K562 (cell line): ENCODE data around the gene MPHOSPH8. TPM values are rescaled to one million over a fixed set of nuclear protein-coding genes. Genes with fewer than 3 reads are reported as not detected.

Experiments
- ATAC-seq: fragments of 200-7000 bp; cut with Tn5 transposase; 3 replicates; pipeline ENCODE4 v1.9.1; 2020; ENCODE audit warnings: moderate library complexity
- BruUV-seq: library from RNA; stranded (reverse); fragments of 400-500 nt; replicated peaks from 2 replicates; lab custom pipeline; 2021; lab: Mats Ljungman, UMichigan
- CTCF ChIA-PET: fragments of 300-600 bp; formaldehyde crosslinking; extraction: SDS; loops from one replicate; lab custom pipeline; 2021; ENCODE audit warnings: low intra/inter-chr PET ratio; lab: Yijun Ruan, JAX
- POLR2A ChIA-PET: fragments of 300-600, 350-650 bp; sonication (Branson Sonifier 250); formaldehyde crosslinking; extraction: SDS; loops from one replicate; lab custom pipeline; 2021; ENCODE audit warnings: antibody characterized with exemption, inconsistent platforms; lab: Yijun Ruan, JAX
- DNase-seq, 4 experiments: peaks; one replicate each; pipeline versions ENCODE4 v3.0.0 to v3.0.0-alpha.2; 2011 to 2018; ENCODE audit warnings: low spot score in 3 of 4, mixed read lengths in 3 of 4; ENCODE audit errors: extremely low read depth in 1 of 4
- FAIRE-seq: peaks from 2 replicates; lab custom pipeline; 2011; peaks lifted over from hg19 to GRCh38; lab: Jason Lieb, UNC
- H2AFZ ChIP-seq: 2 replicates; pipeline ENCODE4 v1.6.0; 2011; ENCODE audit warnings: low read depth, low read length, control low read depth, inconsistent platforms
- H3K27ac ChIP-seq: fragments of 200-600 bp; 3 replicates; pipeline ENCODE4 v1.8.0; 2011; ENCODE audit warnings: low read depth, mild to moderate bottlenecking, control low read depth, inconsistent platforms, low read length, moderate library complexity, mixed read lengths; ENCODE audit errors: extremely low read depth
- H3K27me3 ChIP-seq, 2 experiments: fragments of 300-600 bp in 1 of 2; 2 replicates in 1 of 2; 3 replicates in 1 of 2; pipeline versions ENCODE4 v1.6.0 to v1.8.0; 2011; ENCODE audit warnings: inconsistent platforms in 2 of 2, low read length in 2 of 2, mild to moderate bottlenecking in 1 of 2, mixed read lengths in 1 of 2, moderate library complexity in 1 of 2; ENCODE audit not compliant: control insufficient read depth in 2 of 2, insufficient read depth in 2 of 2
- H3K36me3 ChIP-seq: fragments of 300-600 bp; 3 replicates; pipeline ENCODE4 v1.8.0; 2011; ENCODE audit warnings: mild to moderate bottlenecking, low read length, inconsistent platforms; ENCODE audit not compliant: control insufficient read depth, insufficient read depth
- H3K4me1 ChIP-seq, 2 experiments: fragments of 200-600 bp in 1 of 2; replicated peaks in 1 of 2; 2 replicates in 1 of 2; 3 replicates in 1 of 2; pipeline versions ENCODE4 v1.5.1 to v1.8.0; 2011; ENCODE audit warnings: inconsistent platforms in 2 of 2, low read length in 2 of 2, mild to moderate bottlenecking in 1 of 2, mixed read lengths in 1 of 2, moderate library complexity in 1 of 2; ENCODE audit not compliant: control insufficient read depth in 2 of 2, insufficient read depth in 2 of 2
- H3K4me2 ChIP-seq: 2 replicates; pipeline ENCODE4 v1.6.1; 2011; ENCODE audit warnings: low read length, control low read depth, inconsistent platforms, mixed read lengths; ENCODE audit not compliant: insufficient read depth
- H3K4me3 ChIP-seq: fragments of 200-600 bp; sonication (generic), shearing (Covaris generic); 2 replicates; pipeline ENCODE4 v1.5.1; 2016; ENCODE audit warnings: control low read depth, inconsistent platforms
- H3K79me2 ChIP-seq: fragments of 200-600 bp; 3 replicates; pipeline ENCODE4 v1.8.0; 2011; ENCODE audit warnings: low read length, inconsistent platforms; ENCODE audit not compliant: control insufficient read depth, insufficient read depth
- H3K9ac ChIP-seq, 2 experiments: 2 replicates each; pipeline versions ENCODE4 v1.6.0 to v1.6.1; 2011; ENCODE audit warnings: low read depth in 2 of 2, low read length in 2 of 2, control low read depth in 1 of 2, inconsistent platforms in 1 of 2, mild to moderate bottlenecking in 1 of 2, mixed read lengths in 1 of 2; ENCODE audit not compliant: insufficient read depth in 1 of 2
- H3K9me1 ChIP-seq: one replicate; pipeline ENCODE4 v1.6.0; 2011; ENCODE audit warnings: inconsistent platforms, mild to moderate bottlenecking, low read length, moderate library complexity; ENCODE audit not compliant: control insufficient read depth, insufficient read depth
- H3K9me3 ChIP-seq: replicated peaks from 2 replicates; pipeline ENCODE4 v1.5.1; 2011; ENCODE audit warnings: low read depth, low read length, inconsistent platforms; ENCODE audit not compliant: control insufficient read depth, insufficient read depth
- H4K20me1 ChIP-seq: replicated peaks from 2 replicates; pipeline ENCODE4 v1.6.1; 2011; ENCODE audit warnings: low read length, inconsistent platforms, mixed read lengths; ENCODE audit not compliant: control insufficient read depth, insufficient read depth
- ELF2 ChIP-seq: fragments of 250-450 bp; sonication (Bioruptor Pico); IDR thresholded peaks from 2 replicates; pipeline ENCODE4 v1.5.0; 2021; ENCODE audit warnings: mild to moderate bottlenecking
- FOS ChIP-seq: IDR thresholded peaks from 3 replicates; pipeline ENCODE4 v1.6.1; 2011; ENCODE audit not compliant: insufficient read length; ENCODE audit errors: extremely low read depth
- FOXA1 ChIP-seq: fragments of 450-650 bp; IDR thresholded peaks from 2 replicates; pipeline ENCODE4 v1.6.1; 2016; ENCODE audit warnings: mild to moderate bottlenecking, borderline replicate concordance
- HMG20B ChIP-seq: fragments of 250-450 bp; sonication (Bioruptor Pico); IDR thresholded peaks from 2 replicates; pipeline ENCODE4 v1.5.0; 2021; ENCODE audit warnings: mild to moderate bottlenecking
- KLF10 ChIP-seq: fragments of 250-450 bp; sonication (Bioruptor Pico); IDR thresholded peaks from 2 replicates; pipeline ENCODE4 v1.6.1; 2021; ENCODE audit warnings: matching md5 sums
- MXI1 ChIP-seq: IDR thresholded peaks from 2 replicates; pipeline ENCODE4 v1.6.1; 2011; ENCODE audit warnings: low read depth, mild to moderate bottlenecking, improper control_type of control experiment, low read length
- POLR2AphosphoS5 ChIP-seq: IDR thresholded peaks from 2 replicates; pipeline ENCODE4 v1.6.1; 2011; ENCODE audit warnings: mild to moderate bottlenecking, low read depth, low read length, moderate library complexity; ENCODE audit not compliant: control insufficient read depth, insufficient read depth
- RBM22 ChIP-seq: fragments of 200-400 bp; formaldehyde crosslinking; IDR thresholded peaks from 2 replicates; pipeline ENCODE4 v1.6.1; 2018; ENCODE audit warnings: low read length, low read depth; ENCODE audit not compliant: poor library complexity, severe bottlenecking
- RUNX1 ChIP-seq: sonication (generic); IDR thresholded peaks from 2 replicates; pipeline ENCODE4 v1.6.1; 2016; ENCODE audit warnings: antibody characterized with exemption, low read depth
- SAFB ChIP-seq: fragments of 200-400 bp; formaldehyde crosslinking; IDR thresholded peaks from 2 replicates; pipeline ENCODE4 v1.6.1; 2017; ENCODE audit warnings: low read depth, low read length, borderline replicate concordance
- SP1 ChIP-seq: sonication (generic); formaldehyde crosslinking; IDR thresholded peaks from 2 replicates; pipeline ENCODE4 v1.8.1; 2022; ENCODE audit warnings: mild to moderate bottlenecking, missing genetic modification reagents
- TGIF2 ChIP-seq: sonication (generic); formaldehyde crosslinking; IDR thresholded peaks from 2 replicates; pipeline ENCODE4 v1.8.1; 2022; ENCODE audit warnings: mild to moderate bottlenecking, missing genetic modification reagents, moderate library complexity
- ZBTB12 ChIP-seq: fragments of 250-450 bp; sonication (Bioruptor Pico); IDR thresholded peaks from 2 replicates; pipeline ENCODE4 v1.4.0; 2020
- ZMIZ1 ChIP-seq, 2 experiments: fragments of 150-350 bp in 1 of 2; IDR thresholded peaks; 2 replicates each; pipeline ENCODE4 v1.6.1; 2012 to 2016; ENCODE audit warnings: low read depth in 2 of 2, low read length in 2 of 2, mild to moderate bottlenecking in 1 of 2, moderate library complexity in 1 of 2
- ZNF280A ChIP-seq: fragments of 450-650 bp; IDR thresholded peaks from 2 replicates; pipeline ENCODE4 v1.6.1; 2018; ENCODE audit warnings: mild to moderate bottlenecking, low read depth; ENCODE audit not compliant: partially characterized antibody
- ZNF77 ChIP-seq: fragments of 250-450 bp; sonication (Bioruptor Pico); IDR thresholded peaks from 2 replicates; pipeline ENCODE4 v1.5.0; 2020
- WGBS: fragments of 100-300 bp; shearing (Covaris generic); methylation state at CpG from one replicate; pipeline ENCODE4 v1.1.6; 2016; ENCODE audit warnings: low coverage, mixed read lengths; ENCODE audit not compliant: insufficient coverage; ENCODE audit errors: missing lambda C conversion rate; 5-methylcytosine and 5-hydroxymethylcytosine counted together
- in situ Hi-C: fragments of 300-500 bp; cut with MboI; formaldehyde crosslinking; loops from 4 replicates; pipeline ENCODE4 v1.15.0; 2018; ENCODE audit warnings: inconsistent platforms, mixed read lengths
- intact Hi-C: fragments of 100-400 bp; cut with micrococcal nuclease; formaldehyde crosslinking; loops from 2 replicates; pipeline ENCODE4 v1.14.2; 2022
- polyA plus RNA-seq, 8 experiments: library from polyadenylated mRNA; depleted of rRNA in 4 of 8; stranded (reverse) in 5 of 8; unstranded in 3 of 8; fragments of >200 nt; fragmentation: Nextera tagmentation in 2 of 8; fragmentation: Illumina TruSeq in 1 of 8; extraction: Ambion mirVana in 2 of 8; extraction: Trizol in 1 of 8; gene quantifications; 2 replicates each; pipeline versions ENCODE4 v1.2.1 to v1.2.3, GENCODE V29; 2011 to 2014; ENCODE audit warnings: inconsistent platforms in 1 of 8, missing spikeins in 1 of 8
- total RNA-seq, 7 experiments: library from RNA; depleted of rRNA in 6 of 7; stranded (reverse); fragments of >200 nt in 6 of 7; fragmentation: Illumina TruSeq in 2 of 7; extraction: Trizol in 2 of 7; gene quantifications; 2 replicates each; pipeline versions ENCODE4 v1.2.1 to v1.2.3, GENCODE V29; 2011 to 2021; ENCODE audit warnings: low replicate concordance in 1 of 7

MPHOSPH8 gene
- total and polyA plus RNA-seq, 9 of the 15 experiments (the other 6 are each of a cell fraction or from before 2014, with no cell fraction given), result 10.3 to 24.8 (median 16.6) TPM

GRCh38 chr13:19680751-19681150, 47.3 kb downstream of the MPHOSPH8 start (continued):
- no peak for TF ChIP-seq ZBTB12
- TF ChIP-seq ELF2 (CRISPR knock-in tag), result no peak
- no peak for TF ChIP-seq MXI1
- no peak for TF ChIP-seq SP1
- TF ChIP-seq SAFB, result no peak
- no peak for TF ChIP-seq POLR2AphosphoS5
- TF ChIP-seq FOS, result no peak
- no peak for TF ChIP-seq KLF10

GRCh38 chr13:19681517-19681916, 48.1 kb downstream of the MPHOSPH8 start:
- no peaks in the 10 kb centered on the region for H3K9me1 ChIP-seq
- intact Hi-C loops, result loop anchor here (10.0 kb wide), 1 partner anchor 617 kb away; no protein-coding TSS in a partner anchor
- CTCF ChIA-PET, result no interaction called here
- no peak for TF ChIP-seq RUNX1
- TF ChIP-seq ZNF77 (CRISPR knock-in tag), result no peak
- TF ChIP-seq ZNF280A, result no peak
- TF ChIP-seq ZMIZ1 (IDR thresholded peaks at IDR 0.05; ENCODE audit: low read depth in 2 of 2, low read length in 2 of 2), result no peak
- TF ChIP-seq FOXA1, result no peak
- TF ChIP-seq HMG20B, result no peak
- no peak for TF ChIP-seq TGIF2 (CRISPR knock-in tag)
- no peak for TF ChIP-seq RBM22

More at GRCh38 chr13:19681517-19681916, 48.1 kb downstream of the MPHOSPH8 start:
- no peak for DNase-seq
- Histone ChIP-seq H3K27ac (no peak overlapping the region), H3K9me3 (no peaks in the 10 kb centered on the region), H3K4me3 (no peak overlapping the region), H3K79me2 (no peaks in the 10 kb centered on the region), H2AFZ (no peak overlapping the region), H4K20me1 (no peaks in the 10 kb centered on the region), H3K36me3 (peaks cover 10% of the 10 kb centered on the region; the same call in 1 of the 3 replicates), H3K4me2 (no peak overlapping the region), H3K4me1 (no peaks in the 10 kb centered on the region), H3K9ac (no peak overlapping the region), H3K27me3 (no peaks in the 10 kb centered on the region)
- FAIRE-seq, result no peak
- in situ Hi-C loops, result no loop called here
- no peak for ATAC-seq
- POLR2A ChIA-PET, result no interaction called here
- WGBS, result 81% methylated on average over 2 of the region's 2 CpGs
- BruUV-seq, result no TSS peak
